Epithelial cell of umbilical artery (primary cell): ENCODE measurements around the gene CLDN24. TPM values are rescaled to one million over a fixed set of nuclear protein-coding genes. Genes with fewer than 3 reads are reported as not detected.

Source experiments
- total RNA-seq: library from RNA; depleted of rRNA; stranded (reverse); fragments of >200 nt; gene quantifications from 2 replicates; pipeline ENCODE4 v1.2.3, GENCODE V29; 2014

The CLDN24 gene
- not detected in 2 replicates for total RNA-seq

GRCh38 chr4:183322326-183322725 is at the start of gene CLDN24:
Gene CLDN24 (minus strand): TSS chr4:183322426. CDS start chr4:183322426, 0 bp downstream.

GRCh38 chr4:183320211-183321059 is 1.8 kb downstream of the CLDN24 start, which contains the start of gene CLDN22:
Gene CLDN22 (minus strand): TSS chr4:183320276. CDS start chr4:183320218, 58 bp downstream.

Other genes with a start within 250 kb of the CLDN24 start
- 19.5 and 26.1 TPM in 2 replicates for gene WWC2, start 223.2 kb downstream of the CLDN24 start, total RNA-seq
- not detected in 2 replicates for gene CLDN22, start 2.1 kb downstream of the CLDN24 start, total RNA-seq
- 15.9 and 23.7 TPM in 2 replicates for gene CDKN2AIP, start 122.2 kb upstream of the CLDN24 start, total RNA-seq
- gene ING2, start 182.6 kb upstream of the CLDN24 start, total RNA-seq = 7.9 and 8.4 TPM in 2 replicates